Measurements from ENCODE around the gene TRIM45. TPM values are rescaled to one million over a fixed set of nuclear protein-coding genes. Genes with fewer than 3 reads are reported as not detected.
"Not testable (repeated sequence)": the region's sequence is repeated elsewhere in the genome, so short reads cannot be mapped to it uniquely, and the experiment has no call there.

Gene TRIM45
- total RNA-seq, 1 donor from 2014 or later, result 50.9 TPM

DNA sequence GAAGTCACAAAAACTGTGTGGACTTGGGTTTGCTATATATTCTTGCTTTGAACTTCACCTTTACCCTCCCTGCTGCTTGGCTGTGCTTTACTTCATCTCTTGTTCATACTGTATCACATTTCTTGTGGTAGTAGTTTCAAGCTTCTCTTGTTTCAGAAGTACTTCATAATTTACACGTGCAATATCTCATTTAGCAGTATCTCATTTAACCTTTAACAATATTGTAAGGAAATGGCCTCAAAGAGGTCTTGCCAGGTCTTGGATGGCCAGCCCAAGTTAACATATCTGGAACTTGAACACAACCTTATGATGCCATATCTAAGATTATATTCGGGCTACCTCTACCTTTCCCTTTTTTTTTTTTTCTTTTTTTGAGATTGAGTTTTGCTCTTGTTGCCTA, 1.7 kb upstream of the TRIM45 start:
- Mint-ChIP-seq H3K27ac (peak overlapping the region; percentile 39), H3K36me3 (ENCODE audit: insufficient read depth) (no peaks in the 10 kb centered on the region), H3K27me3 (peaks cover 5% of the 10 kb centered on the region), H3K4me1 (ENCODE audit: low read depth) (peaks cover 18% of the 10 kb centered on the region), H3K4me3 (ENCODE audit: low read depth) (no peak overlapping the region), H3K9me3 (ENCODE audit: low read depth) (no peaks in the 10 kb centered on the region)
- no peak for TF ChIP-seq CTCF (IDR thresholded peaks at IDR 0.05; ENCODE audit: unreplicated experiment)
- DNase-seq (ENCODE audit: low spot score, unreplicated experiment), result no peak

DNA sequence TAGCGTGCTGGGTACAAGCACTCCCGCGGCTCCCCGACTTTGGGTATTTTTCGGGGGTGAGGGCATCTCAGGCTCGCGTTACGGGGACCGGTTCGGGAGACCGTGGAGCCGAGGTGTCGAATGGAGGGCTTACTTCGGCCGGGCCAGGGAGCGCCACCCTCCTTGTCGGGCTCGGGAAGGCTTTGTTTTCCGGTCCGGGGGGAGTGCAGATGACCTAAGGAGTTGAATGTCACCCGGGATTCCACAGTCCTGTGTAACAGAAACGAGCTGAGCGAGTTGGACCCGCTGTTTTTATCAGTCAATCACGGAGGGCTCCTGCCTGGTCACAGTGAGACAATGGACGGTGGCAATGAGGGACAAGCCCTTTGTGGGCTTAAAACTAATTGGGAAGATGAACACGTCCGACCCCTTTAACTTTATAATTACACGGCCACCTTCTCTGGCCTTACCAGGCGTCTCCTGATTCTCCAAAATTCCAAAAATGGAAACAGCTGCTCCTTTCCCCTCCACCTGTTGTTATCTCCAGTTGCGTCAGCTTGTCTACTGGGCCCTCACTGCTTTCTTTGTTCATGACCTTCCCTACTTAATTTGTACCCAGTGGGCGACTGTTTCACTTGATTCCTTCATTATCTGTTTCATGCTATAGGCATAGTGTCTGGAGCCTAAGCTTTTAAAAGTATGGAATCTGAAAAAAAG, 929 bp upstream of the TRIM45 start:
- peaks cover 5% of the 10 kb centered on the region for H3K27me3 Mint-ChIP-seq
- no peak for TF ChIP-seq CTCF (IDR thresholded peaks at IDR 0.05; ENCODE audit: unreplicated experiment)
- peaks cover 18% of the 10 kb centered on the region for H3K4me1 Mint-ChIP-seq (ENCODE audit: low read depth)
- H3K4me3 Mint-ChIP-seq (ENCODE audit: low read depth), result peak overlapping the region; percentile 82
- H3K27ac Mint-ChIP-seq, result peak overlapping the region; percentile 93
- no peak for DNase-seq (ENCODE audit: low spot score, unreplicated experiment)
- H3K36me3 Mint-ChIP-seq (ENCODE audit: insufficient read depth), result peaks cover 3% of the 10 kb centered on the region
- no peaks in the 10 kb centered on the region for H3K9me3 Mint-ChIP-seq (ENCODE audit: low read depth)

GRCh38 chr1:117120774-117121588, 568 bp downstream of the TRIM45 start:
- peak overlapping the region; percentile 82 for H3K4me3 Mint-ChIP-seq (ENCODE audit: low read depth)
- H3K27me3 Mint-ChIP-seq, result no peaks in the 10 kb centered on the region
- H3K27ac Mint-ChIP-seq, result peak overlapping the region; percentile 95
- peaks cover 25% of the 10 kb centered on the region for H3K4me1 Mint-ChIP-seq (ENCODE audit: low read depth)
- DNase-seq (ENCODE audit: low spot score, unreplicated experiment), result peak; percentile 10
- no peak for TF ChIP-seq CTCF (IDR thresholded peaks at IDR 0.05; ENCODE audit: unreplicated experiment)
- H3K9me3 Mint-ChIP-seq (ENCODE audit: low read depth), result no peaks in the 10 kb centered on the region
- peaks cover 14% of the 10 kb centered on the region for H3K36me3 Mint-ChIP-seq (ENCODE audit: insufficient read depth)

- H3K27me3 Mint-ChIP-seq; H3K27ac Mint-ChIP-seq; H3K4me3 Mint-ChIP-seq (ENCODE audit: low read depth); H3K9me3 Mint-ChIP-seq (ENCODE audit: low read depth); DNase-seq (ENCODE audit: low spot score, unreplicated experiment): not testable (repeated sequence)
- peaks cover 23% of the 10 kb centered on the region for H3K36me3 Mint-ChIP-seq (ENCODE audit: insufficient read depth)
- H3K4me1 Mint-ChIP-seq (ENCODE audit: low read depth), result peaks cover 27% of the 10 kb centered on the region
Measured at GRCh38 chr1:117119144-117119543, 2.4 kb downstream of the TRIM45 start.

- no peak overlapping the region for H3K4me3 Mint-ChIP-seq (ENCODE audit: low read depth)
- H3K27me3 Mint-ChIP-seq, result no peaks in the 10 kb centered on the region
- H3K36me3 Mint-ChIP-seq (ENCODE audit: insufficient read depth), result peaks cover 25% of the 10 kb centered on the region
- peaks cover 26% of the 10 kb centered on the region for H3K4me1 Mint-ChIP-seq (ENCODE audit: low read depth)
- H3K27ac Mint-ChIP-seq, result no peak overlapping the region
- TF ChIP-seq CTCF (IDR thresholded peaks at IDR 0.05; ENCODE audit: unreplicated experiment), result no peak
- no peak for DNase-seq (ENCODE audit: low spot score, unreplicated experiment)
- no peaks in the 10 kb centered on the region for H3K9me3 Mint-ChIP-seq (ENCODE audit: low read depth)
Measured at GRCh38 chr1:117118137-117118536, 3.4 kb downstream of the TRIM45 start.
